ENCODE measurements around the gene ZC3H12C. TPM values are rescaled to one million over a fixed set of nuclear protein-coding genes. Genes with fewer than 3 reads are reported as not detected.

ZC3H12C gene
- total and polyA plus RNA-seq, 2 of the 13 experiments (the other 11 are each of a cell fraction or from before 2014, with no cell fraction given) = 2.4 to 5.7 TPM

DNA sequence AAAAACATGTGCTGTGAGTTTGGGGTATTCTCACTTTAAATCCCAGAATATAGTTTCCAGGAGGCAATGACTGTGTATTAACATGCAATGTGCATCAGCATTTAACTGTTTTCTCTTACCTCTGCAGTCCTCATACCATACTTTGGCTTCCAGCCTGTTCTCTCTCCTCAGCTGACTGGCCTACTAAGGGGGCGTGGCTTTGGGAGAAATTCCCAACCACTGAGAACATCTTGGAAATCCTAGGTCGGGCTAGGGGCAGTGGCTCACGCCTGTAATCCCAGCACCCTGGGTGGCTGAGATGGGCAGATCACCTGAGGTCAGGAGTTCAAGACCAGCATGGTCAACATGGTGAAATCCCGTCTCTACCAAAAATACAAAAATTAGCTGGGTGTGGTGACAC lies 13.5 kb upstream of the ZC3H12C start:
- Histone ChIP-seq H3K4me1 (ENCODE audit: insufficient read depth, low read length) (0 out of 2 replicates have a peak, but pooled peaks cover 8% of the 10 kb centered on the region), H3K36me3 (replicated peaks in 1 of 2; ENCODE audit: control insufficient read depth in 1 of 2, insufficient read depth in 2 of 2, low read length in 2 of 2) (no peaks in the 10 kb centered on the region), H4K20me1 (ENCODE audit: insufficient read depth, low read length) (no peaks in the 10 kb centered on the region), H3K27ac (ENCODE audit: extremely low read length, insufficient read depth, low read length) (no peak overlapping the region), H3K79me2 (ENCODE audit: insufficient read depth, low read length) (no peaks in the 10 kb centered on the region), H3K4me3 (replicated peaks in 1 of 3; ENCODE audit: insufficient read depth in 1 of 3, low read depth in 2 of 3, low read length in 3 of 3) (no peak overlapping the region), H3K27me3 (ENCODE audit: control insufficient read depth in 1 of 2, insufficient read depth in 2 of 2, low read length in 2 of 2) (no peaks in the 10 kb centered on the region), H3K9ac (ENCODE audit: insufficient read depth, low read depth, low read length) (no peak overlapping the region), H3K4me2 (ENCODE audit: low read depth, low read length) (no peak overlapping the region), H3K9me3 (ENCODE audit: low read length) (no peaks in the 10 kb centered on the region), H2AFZ (ENCODE audit: low read length) (no peak overlapping the region)
- 6% methylated on average over 3 of the region's 4 CpGs for WGBS (ENCODE audit: low lambda C conversion rate)
- FAIRE-seq (no peak), ATAC-seq (no peak), DNase-seq (ENCODE audit: low spot score) (no peak)
- in situ Hi-C loops (cut with HindIII; ENCODE audit: extremely low pct_ligation_motif_present, low pct_unique_long_range_greater_than_20kb) = no loop called here
- TF ChIP-seq ZNF251 (CRISPR knock-in tag; IDR thresholded peaks at IDR 0.05) (no peak), TGIF2 (CRISPR knock-in tag; IDR thresholded peaks at IDR 0.05) (no peak), ZNF30 (CRISPR knock-in tag; IDR thresholded peaks at IDR 0.05) (no peak), THAP9 (CRISPR knock-in tag; IDR thresholded peaks at IDR 0.05; ENCODE audit: borderline replicate concordance) (no peak), ZNF205 (CRISPR knock-in tag; IDR thresholded peaks at IDR 0.05) (no peak), ZNF770 (CRISPR knock-in tag; IDR thresholded peaks at IDR 0.05) (no peak)
- intact Hi-C loops (cut with micrococcal nuclease; ENCODE audit: unreplicated experiment) = no loop called here
- POLR2A ChIA-PET = no interaction called here
- CTCF ChIA-PET (ENCODE audit: low intra/inter-chr PET ratio, low total read pairs) = no interaction called here
- BruUV-seq (replicated peaks) = no TSS peak
